ENCODE data around the gene SLC24A4. TPM values are rescaled to one million over a fixed set of nuclear protein-coding genes. Genes with fewer than 3 reads are reported as not detected.

The SLC24A4 gene
- total RNA-seq, 3 donors from 2014 or later (not counting 1 experiment from before 2014, with no cell fraction given): 1.1 to 3.2 (median 2.1) TPM

GRCh38 chr14:92506231-92506630 lies 183.3 kb downstream of the SLC24A4 start:
- no peak for TF ChIP-seq CTCF (IDR thresholded peaks at IDR 0.05)
- no peaks in the 10 kb centered on the region for H3K27me3 Mint-ChIP-seq (ENCODE audit: low read depth in 2 of 2)
- DNase-seq: no peak
- no peak overlapping the region for H3K27ac ChIP-seq (ENCODE audit: low read length)
- H3K4me1 Mint-ChIP-seq: peaks cover 5 to 12% of the 10 kb centered on the region in 2 donors
- intact Hi-C loops (cut with micrococcal nuclease): no loop called here
- H3K27me3 ChIP-seq (ENCODE audit: control insufficient read depth, insufficient read depth, low read length): no peaks in the 10 kb centered on the region
- H3K4me3 ChIP-seq (ENCODE audit: low read length): no peak overlapping the region
- no peak overlapping the region for H3K27ac Mint-ChIP-seq
- no peak for ATAC-seq
- no peak overlapping the region for H3K4me3 Mint-ChIP-seq
- WGBS (ENCODE audit: insufficient coverage): 86% methylated on average over 3 of the region's 3 CpGs
- no peaks in the 10 kb centered on the region for H3K9me3 ChIP-seq (ENCODE audit: control insufficient read depth, insufficient read depth, low read length)
- H3K4me1 ChIP-seq (ENCODE audit: control insufficient read depth, insufficient read depth, low read length): peaks cover 25% of the 10 kb centered on the region
- H3K9me3 Mint-ChIP-seq: no peaks in the 10 kb centered on the region
- no peaks in the 10 kb centered on the region for H3K36me3 ChIP-seq (ENCODE audit: control insufficient read depth, insufficient read depth, low read length)
- H3K36me3 Mint-ChIP-seq: no peaks in the 10 kb centered on the region

- Histone ChIP-seq H3K36me3 (ENCODE audit: control insufficient read depth, insufficient read depth, low read length) (no peaks in the 10 kb centered on the region), H3K27me3 (ENCODE audit: control insufficient read depth, insufficient read depth, low read length) (no peaks in the 10 kb centered on the region), H3K4me1 (ENCODE audit: control insufficient read depth, insufficient read depth, low read length) (peaks cover 26% of the 10 kb centered on the region), H3K4me3 (ENCODE audit: low read length) (no peak overlapping the region), H3K27ac (ENCODE audit: low read length) (peak overlapping the region; percentile 7), H3K9me3 (ENCODE audit: control insufficient read depth, insufficient read depth, low read length) (no peaks in the 10 kb centered on the region)
- H3K4me3 Mint-ChIP-seq: no peak overlapping the region
- DNase-seq: peak in 1 of 2 donors; percentile 41
- 33% methylated on average over 4 of the region's 4 CpGs for WGBS (ENCODE audit: insufficient coverage)
- H3K27ac Mint-ChIP-seq: no peak overlapping the region
- no peaks in the 10 kb centered on the region for H3K36me3 Mint-ChIP-seq
- intact Hi-C loops (cut with micrococcal nuclease): no loop called here
- no peaks in the 10 kb centered on the region for H3K27me3 Mint-ChIP-seq (ENCODE audit: low read depth in 2 of 2)
- no peaks in the 10 kb centered on the region for H3K9me3 Mint-ChIP-seq
- no peak for TF ChIP-seq CTCF (IDR thresholded peaks at IDR 0.05)
- ATAC-seq: peak; percentile 15 to 29 (median 21)
- H3K4me1 Mint-ChIP-seq: peaks cover 14 to 17% of the 10 kb centered on the region in 2 donors
Observed at GRCh38 chr14:92507174-92507768, 184.3 kb downstream of the SLC24A4 start.

- no peaks in the 10 kb centered on the region for H3K9me3 ChIP-seq (ENCODE audit: control insufficient read depth, insufficient read depth, low read length)
- H3K4me1 ChIP-seq (ENCODE audit: control insufficient read depth, insufficient read depth, low read length): peaks cover 44% of the 10 kb centered on the region
- Mint-ChIP-seq H3K36me3 (no peaks in the 10 kb centered on the region), H3K27ac (peak overlapping the region in 1 of 2 donors; percentile 57), H3K27me3 (ENCODE audit: low read depth in 2 of 2) (no peaks in the 10 kb centered on the region), H3K4me3 (no peak overlapping the region), H3K4me1 (peaks cover 22 to 32% of the 10 kb centered on the region in 2 donors), H3K9me3 (no peaks in the 10 kb centered on the region)
- ATAC-seq (no peak), DNase-seq (no peak)
- WGBS (ENCODE audit: insufficient coverage): 91% methylated on average over 2 of the region's 2 CpGs
- no peak overlapping the region for H3K27ac ChIP-seq (ENCODE audit: low read length)
- no peak overlapping the region for H3K4me3 ChIP-seq (ENCODE audit: low read length)
- intact Hi-C loops (cut with micrococcal nuclease): no loop called here
- no peaks in the 10 kb centered on the region for H3K27me3 ChIP-seq (ENCODE audit: control insufficient read depth, insufficient read depth, low read length)
- H3K36me3 ChIP-seq (ENCODE audit: control insufficient read depth, insufficient read depth, low read length): no peaks in the 10 kb centered on the region
- no peak for TF ChIP-seq CTCF (IDR thresholded peaks at IDR 0.05)
Observed at GRCh38 chr14:92510972-92511371, 188.0 kb downstream of the SLC24A4 start.
